HG03064 (cell line): Measurements from ENCODE around the gene SLC25A33.
"Not testable (repeated sequence)": the region's sequence is repeated elsewhere in the genome, so short reads cannot be mapped to it uniquely, and the experiment has no call there.

Source experiments
- ATAC-seq: cut with Tn5 transposase; IDR thresholded peaks from one replicate; pipeline ENCODE4 v1.9.1; 2021; ENCODE audit warnings: low read depth; ENCODE audit not compliant: unreplicated experiment

The SLC25A33 gene

GRCh38 chr1:9618909-9619679, 79.8 kb downstream of the SLC25A33 start:
- no peak for ATAC-seq

DNA sequence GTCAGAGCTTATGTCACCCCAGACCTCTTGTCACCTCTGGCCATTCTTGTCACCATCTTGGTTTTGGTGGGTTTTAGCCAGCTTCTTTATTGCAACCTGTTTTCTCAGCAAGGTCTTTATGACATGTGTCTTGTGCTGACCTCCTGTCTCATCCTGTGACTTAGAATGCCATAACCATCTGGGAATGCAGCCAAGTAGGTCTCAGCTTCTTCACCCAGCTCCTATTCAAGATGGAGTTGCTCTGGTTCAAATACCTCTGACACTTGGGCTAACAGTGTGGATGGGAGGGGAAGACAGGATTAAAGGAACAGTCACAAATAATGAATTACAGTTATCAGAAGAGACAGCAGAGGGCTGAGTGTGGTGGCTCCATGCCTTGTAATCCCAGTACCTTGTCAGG, 81.8 kb downstream of the SLC25A33 start:
- ATAC-seq: no peak

DNA sequence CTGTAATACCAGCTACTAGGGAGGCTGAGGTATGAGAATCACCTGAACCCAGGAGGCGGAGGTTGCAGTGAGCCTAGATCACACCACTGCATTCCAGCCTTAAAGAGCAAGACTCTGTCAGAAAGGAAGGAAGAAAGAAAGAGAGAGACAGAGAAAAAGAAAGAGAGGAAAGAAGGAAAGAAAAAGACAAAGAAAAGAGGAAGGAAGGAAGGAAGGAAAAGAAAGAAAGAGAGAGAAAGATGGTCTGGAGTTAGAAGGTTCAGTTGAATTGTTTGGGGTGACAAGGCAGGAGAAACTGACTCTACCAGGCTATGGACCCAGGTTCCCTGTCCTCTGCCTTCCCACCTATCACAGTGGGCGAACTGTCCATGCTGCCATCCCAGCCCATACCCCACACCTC, 84.8 kb downstream of the SLC25A33 start:
- no peak for ATAC-seq

DNA sequence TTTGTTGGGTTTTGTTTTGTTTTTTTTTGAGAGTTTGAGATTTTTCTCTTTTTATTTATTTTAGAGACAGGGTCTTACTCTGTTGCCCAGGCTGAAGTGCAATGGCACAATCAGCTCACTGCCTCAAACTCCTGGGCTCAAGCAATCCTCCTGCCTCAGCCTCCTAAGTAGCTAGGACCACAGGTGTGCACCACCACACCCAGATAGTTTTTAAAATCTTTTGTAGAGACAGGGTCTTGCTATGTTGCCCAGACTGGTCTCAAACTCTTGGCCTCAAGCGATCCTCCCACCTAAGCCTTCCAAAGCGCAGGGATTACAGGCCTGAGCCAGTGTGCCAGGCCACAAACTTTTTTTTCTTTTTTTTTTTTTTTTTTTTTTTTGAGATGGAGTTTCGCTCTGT, 85.8 kb downstream of the SLC25A33 start:
- ATAC-seq: not testable (repeated sequence)

DNA sequence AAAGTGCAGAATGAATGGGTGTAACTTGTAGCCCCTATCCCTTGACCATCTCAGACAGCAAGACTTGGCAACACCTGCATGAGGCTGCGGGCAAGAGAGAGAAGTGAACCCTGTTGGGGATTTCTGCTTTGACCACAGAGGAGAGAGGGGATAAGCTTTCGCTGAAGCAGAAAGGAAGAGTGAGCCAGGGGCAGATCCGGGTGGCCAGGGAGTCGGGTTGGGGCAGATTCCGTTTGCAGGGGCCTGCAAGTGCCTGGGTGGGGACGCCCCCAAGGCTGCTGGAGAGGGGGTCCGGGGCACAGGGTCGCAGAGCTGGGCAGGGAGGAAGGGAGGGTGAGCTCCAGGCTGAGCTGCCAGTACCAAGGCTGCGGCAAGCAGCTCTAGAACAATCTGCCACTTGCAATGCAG, 86.9 kb downstream of the SLC25A33 start:
- ATAC-seq: no peak

- no peak for ATAC-seq
Observed at GRCh38 chr1:9628541-9629444, 89.5 kb downstream of the SLC25A33 start.

DNA sequence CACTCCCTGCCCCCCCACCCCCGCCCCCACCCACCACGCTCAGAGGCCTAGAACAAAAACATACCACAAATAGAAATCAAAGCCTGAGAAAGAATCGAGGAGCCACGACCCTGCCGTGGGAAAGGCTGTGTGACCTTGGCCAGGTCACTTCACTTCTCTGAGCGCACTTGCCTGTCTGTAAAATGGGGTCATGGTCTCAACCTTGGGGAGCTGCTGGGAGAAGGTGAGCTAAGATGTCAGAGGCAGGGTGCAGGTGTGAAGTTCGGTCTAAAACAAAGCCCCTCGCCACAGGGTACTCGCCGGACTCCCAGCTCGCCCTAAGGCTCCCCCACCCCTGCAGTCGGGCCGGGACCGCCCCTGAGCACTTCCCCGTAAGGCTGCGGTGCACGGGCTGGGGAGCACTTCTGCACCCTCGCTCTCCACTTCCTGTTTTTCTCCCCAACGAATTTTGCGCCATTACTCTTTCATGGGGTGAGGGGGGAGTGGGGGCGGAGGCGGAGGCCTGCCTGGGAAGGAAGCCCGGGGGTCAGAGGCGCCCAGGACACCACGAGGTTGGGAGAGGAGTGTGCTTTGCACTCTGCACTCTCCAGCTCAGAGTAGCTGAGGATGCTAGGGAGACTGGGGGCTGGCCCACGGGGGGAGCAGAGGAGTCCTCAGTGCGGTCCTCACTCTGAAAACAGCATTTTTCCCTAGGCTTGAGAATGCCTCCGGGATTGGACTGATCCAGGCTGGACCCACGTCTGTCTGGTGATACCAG, 90.4 kb downstream of the SLC25A33 start:
- ATAC-seq: no peak

DNA sequence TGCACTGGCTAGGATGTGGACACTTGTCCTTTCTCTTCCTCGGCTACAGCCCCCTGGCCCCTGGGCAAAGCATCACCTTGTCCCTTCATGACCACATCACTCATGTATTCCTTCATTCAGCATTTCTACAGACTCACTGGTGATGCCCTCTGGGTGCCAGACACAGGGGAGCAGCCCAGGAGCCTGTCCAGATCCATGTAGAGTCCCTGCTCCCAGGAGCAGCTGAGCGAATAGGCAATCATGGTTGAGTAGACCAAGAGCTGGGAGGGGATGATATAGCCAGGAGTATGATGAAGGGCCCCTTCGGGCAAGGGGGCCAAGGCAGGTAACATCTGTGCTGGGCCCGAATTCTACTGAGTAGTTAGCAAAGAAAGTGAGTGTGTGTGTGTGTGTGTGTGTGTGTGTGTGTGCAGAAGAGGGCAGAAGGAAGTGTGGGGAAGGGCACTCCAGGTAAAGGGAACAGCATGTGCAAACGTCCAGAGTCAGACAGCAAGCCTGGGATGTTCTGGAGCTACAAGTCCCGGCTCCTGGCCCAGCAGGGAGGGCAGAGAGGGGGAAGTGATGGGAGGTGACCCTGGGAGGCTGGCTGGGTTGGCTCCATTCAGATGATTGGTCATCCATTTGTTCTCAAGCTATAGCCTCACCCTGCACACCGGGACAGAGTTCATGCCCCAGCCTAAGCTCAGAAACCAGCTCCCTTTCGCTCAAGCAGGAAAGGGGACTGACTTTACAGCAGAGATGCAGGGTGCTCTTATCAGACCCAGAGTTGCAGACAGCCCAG, 91.3 kb downstream of the SLC25A33 start:
- ATAC-seq: no peak

DNA sequence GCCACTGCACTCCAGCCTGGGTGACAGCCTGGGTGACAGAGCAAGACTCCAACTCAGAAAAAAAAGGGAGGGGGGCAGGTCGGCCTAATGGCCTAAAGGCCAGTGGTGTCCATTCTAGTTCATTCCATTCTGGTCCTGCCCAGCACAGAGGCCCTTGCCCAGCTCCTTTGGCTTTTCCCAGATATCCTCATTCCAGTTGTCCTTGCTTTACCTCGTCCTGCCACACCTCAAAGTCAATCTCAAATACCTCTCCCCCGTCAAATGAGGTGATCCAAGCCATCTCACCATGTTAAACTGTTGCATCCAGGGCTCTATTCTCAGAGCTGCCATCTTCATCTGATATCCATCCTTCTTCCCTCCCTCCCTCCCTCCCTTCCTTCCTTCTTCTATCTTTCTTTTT, 92.3 kb downstream of the SLC25A33 start:
- ATAC-seq: no peak

DNA sequence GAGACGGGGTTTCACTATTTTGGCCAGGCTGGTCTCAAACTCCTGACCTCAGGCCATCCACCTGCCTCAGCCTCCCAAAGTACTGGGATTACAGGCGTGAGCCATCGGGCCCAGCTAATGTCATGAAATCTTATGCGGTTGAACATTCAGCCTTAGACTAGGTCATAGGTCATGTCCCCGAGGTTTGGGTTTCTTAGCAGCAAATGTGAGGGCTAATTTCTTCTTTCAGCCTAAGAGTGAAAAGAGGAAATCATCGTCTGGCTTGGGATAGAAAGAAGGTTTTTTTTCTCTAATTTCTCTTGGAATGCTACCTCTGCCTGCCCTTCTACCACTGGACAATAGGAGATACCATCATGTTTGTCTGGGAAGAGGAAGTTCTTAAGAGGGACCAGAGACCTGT, 94.2 kb downstream of the SLC25A33 start:
- no peak for ATAC-seq

DNA sequence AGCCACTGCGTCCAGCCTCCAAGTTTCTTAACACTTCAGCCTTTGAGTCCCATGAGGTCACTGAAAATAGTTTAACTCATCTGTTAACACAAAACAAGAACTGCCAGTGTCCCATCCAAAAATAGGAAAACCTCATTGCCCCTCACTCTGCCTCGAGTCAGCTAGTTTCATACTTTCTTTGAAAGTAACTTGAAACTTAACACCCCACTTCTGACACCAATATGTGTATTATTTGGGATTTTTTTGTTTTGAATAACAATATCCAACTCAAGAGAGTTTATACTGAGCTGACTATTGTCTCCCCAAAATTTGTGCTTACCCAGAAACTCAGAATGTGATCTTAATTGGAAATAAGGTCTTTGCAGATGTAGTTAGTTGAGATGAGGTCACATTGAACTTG, 95.3 kb downstream of the SLC25A33 start:
- ATAC-seq: no peak
